H1 (cell line): ENCODE measurements around the gene NR5A1. TPM values are rescaled to one million over a fixed set of nuclear protein-coding genes. Genes with fewer than 3 reads are reported as not detected.
A peak's percentile ranks its signal among the peaks of the same experiment; 100 is the strongest.

Experiments used
- CTCF ChIA-PET: fragments of 300-600 bp; sonication (Branson Sonifier 250); formaldehyde crosslinking; loops from one replicate; lab custom pipeline; 2021; ENCODE audit not compliant: partially characterized antibody; lab: Charles Lee
- POLR2A ChIA-PET: fragments of 300-600 bp; sonication (Branson Sonifier 250); formaldehyde crosslinking; loops from one replicate; lab custom pipeline; 2021; ENCODE audit warnings: inconsistent platforms; ENCODE audit not compliant: partially characterized antibody; lab: Charles Lee
- DNase-seq, 2 experiments: peaks; one replicate each; pipeline versions ENCODE4 v3.0.0 to v3.0.0-alpha.2; 2010 to 2022; ENCODE audit warnings: low spot score in 2 of 2, low read depth in 1 of 2, mixed read lengths in 1 of 2
- FAIRE-seq: peaks from 2 replicates; lab custom pipeline; 2011; peaks lifted over from hg19 to GRCh38; lab: Jason Lieb, UNC
- H2AFZ ChIP-seq: 2 replicates; pipeline ENCODE4 v1.8.1; 2012; ENCODE audit warnings: low read length, inconsistent platforms
- H2AK5ac ChIP-seq: 2 replicates; pipeline ENCODE4 v1.6.1; 2013; ENCODE audit warnings: low read depth, low read length
- H2BK120ac ChIP-seq: replicated peaks from 2 replicates; pipeline ENCODE3; 2013; ENCODE audit warnings: low read depth, low read length, inconsistent platforms
- H2BK12ac ChIP-seq: 2 replicates; pipeline ENCODE4 v1.6.1; 2013; ENCODE audit warnings: low read depth, low read length
- H2BK15ac ChIP-seq: 2 replicates; pipeline ENCODE4 v1.6.1; 2013; ENCODE audit warnings: low read length
- H2BK20ac ChIP-seq: 2 replicates; pipeline ENCODE4 v1.6.1; 2013; ENCODE audit warnings: low read length
- H2BK5ac ChIP-seq: 2 replicates; pipeline ENCODE4 v1.6.1; 2013; ENCODE audit warnings: low read depth, low read length
- H3K14ac ChIP-seq: 2 replicates; pipeline ENCODE4 v1.6.1; 2013; ENCODE audit warnings: inconsistent platforms; ENCODE audit not compliant: insufficient read length
- H3K18ac ChIP-seq: 2 replicates; pipeline ENCODE4 v1.6.1; 2013; ENCODE audit warnings: low read length; ENCODE audit errors: extremely low read depth
- H3K23ac ChIP-seq: 2 replicates; pipeline ENCODE4 v1.6.1; 2013; ENCODE audit warnings: inconsistent platforms; ENCODE audit not compliant: insufficient read length
- H3K23me2 ChIP-seq: 2 replicates; pipeline ENCODE4 v1.6.1; 2013; ENCODE audit warnings: low read depth, low read length
- H3K27ac ChIP-seq: 2 replicates; pipeline ENCODE4 v1.6.1; 2011; ENCODE audit warnings: low read depth, low read length, inconsistent platforms
- H3K27me3 ChIP-seq, 4 experiments: replicated peaks in 1 of 4; 1 replicate in 1 of 4; 2 replicates in 3 of 4; pipeline versions ENCODE4 v1.6.1 to v1.8.1; 2011 to 2013; ENCODE audit warnings: low read length in 3 of 4, mild to moderate bottlenecking in 3 of 4, inconsistent platforms in 2 of 4, mixed read lengths in 2 of 4, moderate library complexity in 1 of 4; ENCODE audit not compliant: control insufficient read depth in 3 of 4, insufficient read depth in 3 of 4; ENCODE audit errors: extremely low read depth in 1 of 4
- H3K36me3 ChIP-seq, 4 experiments: 2 replicates each; pipeline versions ENCODE4 v1.6.1 to v1.8.1; 2011 to 2013; ENCODE audit warnings: mild to moderate bottlenecking in 4 of 4, low read length in 3 of 4, moderate library complexity in 2 of 4, control low read depth in 1 of 4, inconsistent platforms in 1 of 4; ENCODE audit not compliant: insufficient read depth in 4 of 4, control insufficient read depth in 2 of 4
- H3K4ac ChIP-seq: replicated peaks from 2 replicates; pipeline ENCODE3; 2013; ENCODE audit warnings: low read length, low read depth, mixed read lengths, inconsistent platforms; ENCODE audit not compliant: insufficient read length
- H3K4me1 ChIP-seq, 4 experiments: replicated peaks in 1 of 4; 1 replicate in 1 of 4; 2 replicates in 3 of 4; pipeline versions ENCODE4 v1.6.1 to v1.8.1; 2011 to 2013; ENCODE audit warnings: low read length in 3 of 4, inconsistent platforms in 2 of 4, mixed read lengths in 1 of 4; ENCODE audit not compliant: insufficient read depth in 4 of 4, control insufficient read depth in 3 of 4
- H3K4me2 ChIP-seq, 2 experiments: 2 replicates each; pipeline versions ENCODE4 v1.6.1 to v1.8.1; 2011 to 2013; ENCODE audit warnings: low read depth in 2 of 2, low read length in 2 of 2, control low read depth in 1 of 2, inconsistent platforms in 1 of 2, mild to moderate bottlenecking in 1 of 2; ENCODE audit not compliant: insufficient read depth in 1 of 2
- H3K4me3 ChIP-seq, 4 experiments: fragments of 200-600, 300-600 bp in 1 of 4; sonication (generic), shearing (Covaris generic), sonication (Bioruptor Twin) in 1 of 4; 2 replicates each; pipeline versions ENCODE4 v1.5.1 to v1.8.1; 2011 to 2016; ENCODE audit warnings: low read length in 4 of 4, low read depth in 3 of 4, control low read depth in 2 of 4, inconsistent platforms in 2 of 4, mild to moderate bottlenecking in 2 of 4, mixed read lengths in 1 of 4, moderate library complexity in 1 of 4; ENCODE audit not compliant: insufficient read depth in 2 of 4; ENCODE audit errors: extremely low read depth in 1 of 4
- H3K56ac ChIP-seq: replicated peaks from 2 replicates; pipeline ENCODE3; 2013; ENCODE audit warnings: low read depth, mild to moderate bottlenecking, mixed read lengths, low read length, inconsistent platforms; ENCODE audit not compliant: insufficient read length
- H3K79me1 ChIP-seq: 2 replicates; pipeline ENCODE4 v1.6.1; 2013; ENCODE audit warnings: low read depth, low read length, control low read depth
- H3K79me2 ChIP-seq, 2 experiments: 2 replicates each; pipeline versions ENCODE4 v1.6.1 to v1.8.1; 2012 to 2013; ENCODE audit warnings: low read length in 2 of 2, mild to moderate bottlenecking in 2 of 2, inconsistent platforms in 1 of 2; ENCODE audit not compliant: insufficient read depth in 2 of 2, control insufficient read depth in 1 of 2
- H3K9ac ChIP-seq, 4 experiments: replicated peaks in 1 of 4; 1 replicate in 1 of 4; 2 replicates in 3 of 4; pipeline versions ENCODE4 v1.6.1 to v1.8.1; 2011 to 2013; ENCODE audit warnings: low read depth in 3 of 4, low read length in 3 of 4, control low read depth in 2 of 4, mild to moderate bottlenecking in 2 of 4, moderate library complexity in 2 of 4, inconsistent platforms in 1 of 4; ENCODE audit errors: extremely low read depth in 1 of 4
- H3K9me3 ChIP-seq, 2 experiments: 2 replicates each; pipeline versions ENCODE4 v1.6.1 to v1.8.1; 2012 to 2013; ENCODE audit warnings: mild to moderate bottlenecking in 2 of 2, moderate library complexity in 2 of 2, control low read depth in 1 of 2, inconsistent platforms in 1 of 2, low read depth in 1 of 2, low read length in 1 of 2, mixed read lengths in 1 of 2; ENCODE audit not compliant: insufficient read depth in 2 of 2
- H4K20me1 ChIP-seq, 2 experiments: replicated peaks in 1 of 2; 2 replicates each; pipeline versions ENCODE3 to v1.8.1; 2011 to 2013; ENCODE audit warnings: inconsistent platforms in 2 of 2, low read length in 2 of 2, mild to moderate bottlenecking in 1 of 2; ENCODE audit not compliant: insufficient read depth in 2 of 2, control insufficient read depth in 1 of 2
- H4K5ac ChIP-seq: 2 replicates; pipeline ENCODE4 v1.6.1; 2013; ENCODE audit warnings: low read length, low read depth, mixed read lengths, inconsistent platforms; ENCODE audit not compliant: insufficient read length
- H4K8ac ChIP-seq: 2 replicates; pipeline ENCODE4 v1.8.0; 2013; ENCODE audit warnings: mild to moderate bottlenecking, moderate library complexity, low read length, inconsistent platforms; ENCODE audit not compliant: insufficient read depth; ENCODE audit errors: extremely low read depth
- H4K91ac ChIP-seq: replicated peaks from 2 replicates; pipeline ENCODE3; 2013; ENCODE audit warnings: low read length, mixed read lengths, inconsistent platforms; ENCODE audit not compliant: insufficient read length
- POLR2A ChIP-seq, 2 experiments: IDR thresholded peaks; 1 replicate in 1 of 2; 2 replicates in 1 of 2; pipeline ENCODE4 v1.6.1; 2011; ENCODE audit warnings: low read depth in 2 of 2, low read length in 2 of 2, mild to moderate bottlenecking in 2 of 2; ENCODE audit errors: control extremely low read depth in 1 of 2
- WGBS, 2 experiments: shearing (Covaris generic) in 1 of 2; methylation state at CpG; one replicate each; pipeline versions ENCODE4 v1.1.6 to v1.1.7; 2013 to 2015; ENCODE audit warnings: low lambda C conversion rate in 2 of 2, mixed read lengths in 2 of 2, inconsistent platforms in 1 of 2, low coverage in 1 of 2, missing lambda C conversion rate in 1 of 2; ENCODE audit not compliant: insufficient replicate concordance in 2 of 2, insufficient coverage in 1 of 2, insufficient read length in 1 of 2; ENCODE audit errors: extremely low coverage in 1 of 2, missing lambda C conversion rate in 1 of 2; 5-methylcytosine and 5-hydroxymethylcytosine counted together
- polyA plus RNA-seq, 7 experiments: library from polyadenylated mRNA; depleted of rRNA in 3 of 7; stranded (reverse) in 5 of 7; unstranded in 2 of 7; fragments of >200 nt in 5 of 7; fragments of 200-250 nt in 2 of 7; gene quantifications; 1 replicate in 5 of 7; 2 replicates in 1 of 7; 4 replicates in 1 of 7; pipeline versions ENCODE4 v1.2.1 to v1.2.3, GENCODE V29; 2011 to 2013; ENCODE audit warnings: missing spikeins in 2 of 7, mixed read lengths in 2 of 7
- total RNA-seq: library from RNA; stranded (reverse); fragmentation: NEBNext Ultra II Directional; extraction: Animal tissue kit (Norgen Biotek cat#: 25700); gene quantifications from 2 replicates; pipeline ENCODE4 v1.2.1, GENCODE V29; 2021
- TF ChIP-seq, protein P1 (sequence below): IDR thresholded peaks from 2 replicates; pipeline ENCODE4 v1.6.1; 2011; ENCODE audit warnings: low read length, improper control_type of control experiment

Gene NR5A1
- total and polyA plus RNA-seq, 2 of the 8 experiments (the other 6 are each of a cell fraction or from before 2014, with no cell fraction given) = 0.29 to 0.58 TPM

DNA sequence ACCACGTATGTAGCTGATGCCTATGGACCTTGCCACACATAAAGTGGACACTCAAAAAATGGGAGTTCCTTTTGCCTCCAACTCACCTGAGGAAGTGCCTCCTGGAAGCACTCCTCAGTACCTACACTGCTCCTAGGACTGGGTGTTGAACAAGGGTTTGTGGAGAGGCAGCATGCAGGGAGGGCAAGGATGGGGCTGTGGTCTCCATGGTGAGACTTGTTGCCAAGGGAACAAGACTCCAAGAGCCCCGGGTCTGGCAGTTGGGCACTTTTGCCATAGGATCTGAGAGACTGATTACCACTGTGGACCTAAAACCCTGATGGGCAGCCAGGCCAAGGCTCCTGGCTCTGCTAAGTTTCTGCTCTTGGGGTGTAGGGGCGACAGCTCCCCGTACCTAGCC lies 6.9 kb upstream of the NR5A1 start:
- Histone ChIP-seq H3K23me2 (no peaks in the 10 kb centered on the region), H4K91ac (no peak overlapping the region), H3K4ac (no peak overlapping the region), H2BK20ac (no peak overlapping the region), H4K8ac (no peak overlapping the region), H2BK5ac (no peak overlapping the region), H2AFZ (no peak overlapping the region), H4K20me1 (no peaks in the 10 kb centered on the region), H2AK5ac (no peak overlapping the region), H3K27me3 (no peaks in the 10 kb centered on the region), H3K79me2 (no peaks in the 10 kb centered on the region), H3K27ac (no peak overlapping the region), H3K14ac (no peak overlapping the region), H2BK15ac (no peak overlapping the region), H4K5ac (no peak overlapping the region), H3K56ac (no peak overlapping the region), H3K9ac (peak overlapping the region in 1 of 4 experiments; percentile 13; a peak in 1 of 7 replicates), H3K4me1 (peaks cover 0 to 18% (median 4%) of the 10 kb centered on the region in 4 experiments; a peak in 5 of 7 replicates), H3K18ac (no peak overlapping the region), H3K4me2 (no peak overlapping the region), H2BK120ac (no peak overlapping the region), H2BK12ac (no peak overlapping the region), H3K79me1 (no peaks in the 10 kb centered on the region), H3K4me3 (no peak overlapping the region), H3K9me3 (no peaks in the 10 kb centered on the region), H3K23ac (no peak overlapping the region), H3K36me3 (no peaks in the 10 kb centered on the region; a peak in 1 of 8 replicates)
- DNase-seq (peak in 1 of 2 experiments; percentile 48), FAIRE-seq (no peak)
- CTCF ChIA-PET = interaction anchor here (1.1 to 19.2 kb wide), 5 partner anchors 9 to 198 kb away, joined by 3 to 234 read pairs (median 10); no protein-coding TSS in a partner anchor
- 93% methylated on average over 4 of the region's 4 CpGs; no CpG with 5 or more reads in 1 of the 2 experiments for WGBS, 2 experiments
- TF ChIP-seq POLR2A (IDR thresholded peaks at IDR 0.05; ENCODE audit: control extremely low read depth in 1 of 2, low read depth in 2 of 2, low read length in 2 of 2) = peak in 1 of 2 experiments; percentile 32; a peak in 1 of 3 replicates
- TF ChIP-seq, protein P1, sequence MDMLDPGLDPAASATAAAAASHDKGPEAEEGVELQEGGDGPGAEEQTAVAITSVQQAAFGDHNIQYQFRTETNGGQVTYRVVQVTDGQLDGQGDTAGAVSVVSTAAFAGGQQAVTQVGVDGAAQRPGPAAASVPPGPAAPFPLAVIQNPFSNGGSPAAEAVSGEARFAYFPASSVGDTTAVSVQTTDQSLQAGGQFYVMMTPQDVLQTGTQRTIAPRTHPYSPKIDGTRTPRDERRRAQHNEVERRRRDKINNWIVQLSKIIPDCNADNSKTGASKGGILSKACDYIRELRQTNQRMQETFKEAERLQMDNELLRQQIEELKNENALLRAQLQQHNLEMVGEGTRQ = no peak
- POLR2A ChIA-PET = interaction anchor here (2.8 kb wide), 1 partner anchor 10 kb away, joined by 9 read pairs; no protein-coding TSS in a partner anchor
